ENCODE measurements around the gene PSMB10. TPM values are rescaled to one million over a fixed set of nuclear protein-coding genes. Genes with fewer than 3 reads are reported as not detected.

PSMB10 gene
- total RNA-seq, 1 donor from 2014 or later = 89.4 TPM

- peak; percentile 97 for DNase-seq (ENCODE audit: low spot score)
Measured at GRCh38 chr16:67892899-67893742, 43.5 kb downstream of the PSMB10 start, which contains the start of gene PSKH1. PSKH1 (plus strand) TSS chr16:67893254; CDS start chr16:67908750, 15,496 bp downstream.

- DNase-seq (ENCODE audit: low spot score) = no peak
Measured at GRCh38 chr16:67892375-67892774, 44.3 kb downstream of the PSMB10 start.

GRCh38 chr16:67888331-67888730 is 48.3 kb downstream of the PSMB10 start:
- DNase-seq (ENCODE audit: low spot score) = no peak

GRCh38 chr16:67886387-67886786 is 50.3 kb downstream of the PSMB10 start:
- DNase-seq (ENCODE audit: low spot score) = no peak

GRCh38 chr16:67885976-67886375 is 50.7 kb downstream of the PSMB10 start:
- no peak for DNase-seq (ENCODE audit: low spot score)

GRCh38 chr16:67885545-67885944 is 51.1 kb downstream of the PSMB10 start:
- no peak for DNase-seq (ENCODE audit: low spot score)

DNA sequence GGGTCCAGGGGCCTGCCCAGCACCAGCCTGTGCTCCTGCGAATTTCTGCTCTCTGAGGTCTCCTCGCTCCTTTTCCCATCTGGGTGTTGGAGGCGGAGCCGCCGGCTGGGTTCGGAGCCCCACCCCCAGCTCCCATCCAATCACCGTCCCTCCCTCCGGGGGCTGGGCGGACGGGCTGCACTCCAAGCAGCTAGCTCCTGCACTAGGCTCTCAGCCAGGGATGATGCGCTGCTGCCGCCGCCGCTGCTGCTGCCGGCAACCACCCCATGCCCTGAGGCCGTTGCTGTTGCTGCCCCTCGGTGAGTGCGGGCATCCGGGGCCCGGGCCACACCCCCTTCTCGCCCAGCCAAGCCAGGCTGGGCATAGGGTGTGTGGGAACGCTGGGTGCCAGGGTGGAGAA is 52.0 kb downstream of the PSMB10 start, which contains the start of gene NRN1L:
Gene NRN1L, plus strand, starts transcription at position 202 of the 400 bp plus-strand sequence. Its CDS starts 19 bp downstream, at position 221.
- DNase-seq (ENCODE audit: low spot score) = peak; percentile 88

Other genes starting within 250 kb of the PSMB10 start
- gene GFOD2, start 217.5 kb downstream of the PSMB10 start, total RNA-seq = 36.5 TPM
- gene RANBP10, start 130.3 kb downstream of the PSMB10 start, total RNA-seq = 25.3 TPM
- 2.5 TPM for gene TSNAXIP1, start 130.0 kb downstream of the PSMB10 start, total RNA-seq
- 22.8 TPM for gene THAP11, start 94.5 kb downstream of the PSMB10 start, total RNA-seq
- 85.2 TPM for gene NUTF2, start 89.9 kb downstream of the PSMB10 start, total RNA-seq
- gene CENPT, start 89.2 kb downstream of the PSMB10 start, total RNA-seq = 50.9 TPM
- 64.9 TPM for gene EDC4, start 63.8 kb downstream of the PSMB10 start, total RNA-seq
- not detected for gene NRN1L, start 52.0 kb downstream of the PSMB10 start, total RNA-seq
- gene PSKH1, start 43.6 kb downstream of the PSMB10 start, total RNA-seq = 31.2 TPM
- gene CTRL, start 5.0 kb downstream of the PSMB10 start, total RNA-seq = 2.1 TPM
- gene LCAT, start 7.3 kb upstream of the PSMB10 start, total RNA-seq = 47.3 TPM
- 93.1 TPM for gene SLC12A4, start 31.8 kb upstream of the PSMB10 start, total RNA-seq
- not detected for gene DPEP3, start 43.6 kb upstream of the PSMB10 start, total RNA-seq
- gene DPEP2, start 62.6 kb upstream of the PSMB10 start, total RNA-seq = 7.0 TPM
- not detected for gene DPEP2NB, start 79.1 kb upstream of the PSMB10 start, total RNA-seq
- gene DDX28, start 86.4 kb upstream of the PSMB10 start, total RNA-seq = 15.5 TPM
- 26.6 TPM for gene DUS2, start 86.4 kb upstream of the PSMB10 start, total RNA-seq
- 44.0 TPM for gene NFATC3, start 148.5 kb upstream of the PSMB10 start, total RNA-seq

All from ureter (tissue), 1 donor.